Measurements from ENCODE around the gene PSME2. TPM values are rescaled to one million over a fixed set of nuclear protein-coding genes. Genes with fewer than 3 reads are reported as not detected.

Gene PSME2
- total and polyA plus RNA-seq, 2 of the 13 experiments (the other 11 are each of a cell fraction or from before 2014, with no cell fraction given), result 332 to 716 TPM

DNA sequence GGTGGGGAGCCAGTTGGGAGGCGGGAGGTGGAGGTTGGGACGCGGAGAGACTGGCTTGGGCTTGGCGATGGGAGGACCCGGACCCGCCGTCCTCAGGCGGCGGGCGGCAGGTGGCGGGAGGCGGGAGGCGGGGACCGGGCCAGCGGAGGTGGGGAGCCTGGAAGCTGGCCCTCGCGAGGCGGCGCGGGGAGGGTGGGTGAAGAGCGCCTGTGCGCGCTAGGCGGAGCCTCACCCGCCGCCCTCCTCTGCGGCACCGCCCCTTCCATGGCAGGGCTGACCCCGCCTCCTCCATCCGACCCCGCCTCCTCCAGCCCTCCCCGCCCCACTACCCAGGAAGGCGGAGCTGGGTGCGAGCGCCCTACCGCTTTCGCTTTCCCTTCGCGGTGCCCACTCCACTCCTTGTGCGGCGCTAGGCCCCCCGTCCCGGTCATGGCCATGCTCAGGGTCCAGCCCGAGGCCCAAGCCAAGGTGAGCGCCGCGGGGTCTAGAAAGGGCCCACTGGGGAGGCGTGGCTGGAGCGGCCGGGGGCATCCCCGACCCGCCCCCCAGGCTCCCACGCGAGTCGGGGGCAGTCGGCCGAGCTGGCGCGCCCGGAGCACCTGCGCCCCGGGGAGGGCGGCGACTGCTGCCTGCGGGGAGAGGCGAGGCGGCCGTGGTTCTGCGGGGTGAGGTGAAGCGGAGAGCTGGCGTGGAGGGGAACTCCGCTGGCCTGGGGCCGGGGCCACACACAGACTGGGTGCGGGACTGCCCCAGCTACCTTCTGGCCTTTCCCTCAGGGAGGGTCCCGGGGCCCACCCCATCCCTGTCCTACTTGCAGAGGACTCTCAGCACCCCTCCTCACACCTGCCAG lies 10.4 kb downstream of the PSME2 start, which contains the start of gene PSME1 (continued):
- TF ChIP-seq, protein P1, sequence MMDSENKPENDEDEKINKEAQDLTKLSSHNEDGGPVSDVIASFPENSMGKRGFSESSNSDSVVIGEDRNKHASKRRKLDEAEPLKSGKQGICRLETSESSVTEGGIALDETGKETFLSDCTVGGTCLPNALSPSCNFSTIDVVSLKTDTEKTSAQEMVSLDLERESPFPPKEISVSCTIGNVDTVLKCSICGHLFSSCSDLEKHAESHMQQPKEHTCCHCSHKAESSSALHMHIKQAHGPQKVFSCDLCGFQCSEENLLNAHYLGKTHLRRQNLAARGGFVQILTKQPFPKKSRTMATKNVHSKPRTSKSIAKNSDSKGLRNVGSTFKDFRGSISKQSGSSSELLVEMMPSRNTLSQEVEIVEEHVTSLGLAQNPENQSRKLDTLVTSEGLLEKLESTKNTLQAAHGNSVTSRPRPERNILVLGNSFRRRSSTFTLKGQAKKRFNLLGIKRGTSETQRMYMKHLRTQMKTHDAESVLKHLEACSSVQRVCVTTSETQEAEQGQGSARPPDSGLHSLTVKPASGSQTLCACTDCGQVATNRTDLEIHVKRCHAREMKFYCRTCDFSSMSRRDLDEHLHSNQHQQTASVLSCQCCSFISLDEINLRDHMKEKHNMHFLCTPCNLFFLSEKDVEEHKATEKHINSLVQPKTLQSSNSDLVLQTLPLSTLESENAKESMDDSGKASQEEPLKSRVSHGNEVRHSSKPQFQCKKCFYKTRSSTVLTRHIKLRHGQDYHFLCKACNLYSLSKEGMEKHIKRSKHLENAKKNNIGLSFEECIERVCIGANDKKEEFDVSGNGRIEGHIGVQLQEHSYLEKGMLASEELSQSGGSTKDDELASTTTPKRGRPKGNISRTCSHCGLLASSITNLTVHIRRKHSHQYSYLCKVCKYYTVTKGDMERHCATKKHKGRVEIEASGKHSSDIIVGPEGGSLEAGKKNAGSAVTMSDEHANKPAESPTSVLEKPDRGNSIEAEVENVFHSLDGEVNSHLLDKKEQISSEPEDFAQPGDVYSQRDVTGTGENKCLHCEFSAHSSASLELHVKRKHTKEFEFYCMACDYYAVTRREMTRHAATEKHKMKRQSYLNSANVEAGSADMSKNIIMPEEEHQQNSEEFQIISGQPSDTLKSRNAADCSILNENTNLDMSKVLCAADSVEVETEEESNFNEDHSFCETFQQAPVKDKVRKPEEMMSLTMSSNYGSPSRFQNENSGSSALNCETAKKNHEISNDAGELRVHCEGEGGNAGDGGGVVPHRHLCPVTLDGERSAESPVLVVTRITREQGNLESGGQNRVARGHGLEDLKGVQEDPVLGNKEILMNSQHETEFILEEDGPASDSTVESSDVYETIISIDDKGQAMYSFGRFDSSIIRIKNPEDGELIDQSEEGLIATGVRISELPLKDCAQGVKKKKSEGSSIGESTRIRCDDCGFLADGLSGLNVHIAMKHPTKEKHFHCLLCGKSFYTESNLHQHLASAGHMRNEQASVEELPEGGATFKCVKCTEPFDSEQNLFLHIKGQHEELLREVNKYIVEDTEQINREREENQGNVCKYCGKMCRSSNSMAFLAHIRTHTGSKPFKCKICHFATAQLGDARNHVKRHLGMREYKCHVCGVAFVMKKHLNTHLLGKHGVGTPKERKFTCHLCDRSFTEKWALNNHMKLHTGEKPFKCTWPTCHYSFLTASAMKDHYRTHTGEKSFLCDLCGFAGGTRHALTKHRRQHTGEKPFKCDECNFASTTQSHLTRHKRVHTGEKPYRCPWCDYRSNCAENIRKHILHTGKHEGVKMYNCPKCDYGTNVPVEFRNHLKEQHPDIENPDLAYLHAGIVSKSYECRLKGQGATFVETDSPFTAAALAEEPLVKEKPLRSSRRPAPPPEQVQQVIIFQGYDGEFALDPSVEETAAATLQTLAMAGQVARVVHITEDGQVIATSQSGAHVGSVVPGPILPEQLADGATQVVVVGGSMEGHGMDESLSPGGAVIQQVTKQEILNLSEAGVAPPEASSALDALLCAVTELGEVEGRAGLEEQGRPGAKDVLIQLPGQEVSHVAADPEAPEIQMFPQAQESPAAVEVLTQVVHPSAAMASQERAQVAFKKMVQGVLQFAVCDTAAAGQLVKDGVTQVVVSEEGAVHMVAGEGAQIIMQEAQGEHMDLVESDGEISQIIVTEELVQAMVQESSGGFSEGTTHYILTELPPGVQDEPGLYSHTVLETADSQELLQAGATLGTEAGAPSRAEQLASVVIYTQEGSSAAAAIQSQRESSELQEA (CRISPR knock-in tag; IDR thresholded peaks at IDR 0.05; ENCODE audit: not compliant biosample characterization), result peak; percentile 89
- TF ChIP-seq, protein P2, sequence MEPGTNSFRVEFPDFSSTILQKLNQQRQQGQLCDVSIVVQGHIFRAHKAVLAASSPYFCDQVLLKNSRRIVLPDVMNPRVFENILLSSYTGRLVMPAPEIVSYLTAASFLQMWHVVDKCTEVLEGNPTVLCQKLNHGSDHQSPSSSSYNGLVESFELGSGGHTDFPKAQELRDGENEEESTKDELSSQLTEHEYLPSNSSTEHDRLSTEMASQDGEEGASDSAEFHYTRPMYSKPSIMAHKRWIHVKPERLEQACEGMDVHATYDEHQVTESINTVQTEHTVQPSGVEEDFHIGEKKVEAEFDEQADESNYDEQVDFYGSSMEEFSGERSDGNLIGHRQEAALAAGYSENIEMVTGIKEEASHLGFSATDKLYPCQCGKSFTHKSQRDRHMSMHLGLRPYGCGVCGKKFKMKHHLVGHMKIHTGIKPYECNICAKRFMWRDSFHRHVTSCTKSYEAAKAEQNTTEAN (CRISPR knock-in tag; conservative IDR thresholded peaks at IDR 0.05), result peak; percentile 95
- TF ChIP-seq ZSCAN25 (CRISPR knock-in tag; IDR thresholded peaks at IDR 0.05) (peak; percentile 94), SIN3A (IDR thresholded peaks at IDR 0.05; ENCODE audit: borderline replicate concordance, low read depth, low read length) (peak; percentile 73; the same call in 1 of the 2 replicates), ZNF468 (CRISPR knock-in tag; IDR thresholded peaks at IDR 0.05) (no peak), ZSCAN29 (CRISPR knock-in tag; conservative IDR thresholded peaks at IDR 0.05) (peak; percentile 35; the same call in 1 of the 2 replicates), RFXANK (CRISPR knock-in tag; IDR thresholded peaks at IDR 0.05) (peak; percentile 68), NFYC (CRISPR knock-in tag; IDR thresholded peaks at IDR 0.05) (peak; percentile 54), JARID2 (CRISPR knock-in tag; IDR thresholded peaks at IDR 0.05; ENCODE audit: insufficient replicate concordance) (peak; percentile 9), ZBTB1 (CRISPR knock-in tag; IDR thresholded peaks at IDR 0.05; ENCODE audit: borderline replicate concordance) (peak; percentile 79; the same call in 1 of the 2 replicates), ZNF143 (CRISPR knock-in tag; IDR thresholded peaks at IDR 0.05) (peak; percentile 44; the same call in 1 of the 2 replicates), SP1 (IDR thresholded peaks at IDR 0.05) (peak; percentile 48; the same call in 1 of the 2 replicates), SP1 (CRISPR knock-in tag; IDR thresholded peaks at IDR 0.05) (peak; percentile 94), EZH2 (conservative IDR thresholded peaks at IDR 0.05; ENCODE audit: low read depth, low read length) (no peak), ZKSCAN8 (CRISPR knock-in tag; IDR thresholded peaks at IDR 0.05; ENCODE audit: borderline replicate concordance) (no peak; the same call in none of the 2 replicates), SRSF9 (IDR thresholded peaks at IDR 0.05; ENCODE audit: borderline replicate concordance, insufficient read depth, low read depth, low read length, poor library complexity, severe bottlenecking) (no peak), ZFP36L1 (CRISPR knock-in tag; IDR thresholded peaks at IDR 0.05) (peak; percentile 18; the same call in 1 of the 2 replicates)
- TF ChIP-seq, protein P3, sequence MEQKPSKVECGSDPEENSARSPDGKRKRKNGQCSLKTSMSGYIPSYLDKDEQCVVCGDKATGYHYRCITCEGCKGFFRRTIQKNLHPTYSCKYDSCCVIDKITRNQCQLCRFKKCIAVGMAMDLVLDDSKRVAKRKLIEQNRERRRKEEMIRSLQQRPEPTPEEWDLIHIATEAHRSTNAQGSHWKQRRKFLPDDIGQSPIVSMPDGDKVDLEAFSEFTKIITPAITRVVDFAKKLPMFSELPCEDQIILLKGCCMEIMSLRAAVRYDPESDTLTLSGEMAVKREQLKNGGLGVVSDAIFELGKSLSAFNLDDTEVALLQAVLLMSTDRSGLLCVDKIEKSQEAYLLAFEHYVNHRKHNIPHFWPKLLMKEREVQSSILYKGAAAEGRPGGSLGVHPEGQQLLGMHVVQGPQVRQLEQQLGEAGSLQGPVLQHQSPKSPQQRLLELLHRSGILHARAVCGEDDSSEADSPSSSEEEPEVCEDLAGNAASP (CRISPR knock-in tag; IDR thresholded peaks at IDR 0.05; ENCODE audit: borderline replicate concordance), result peak; percentile 89; the same call in 1 of the 2 replicates
